SK-N-MC (cell line): ENCODE results near the gene PEX5.
"Not testable (repeated sequence)": the region's sequence is repeated elsewhere in the genome, so short reads cannot be mapped to it uniquely, and the experiment has no call there.

Source experiments
- DNase-seq: peaks from one replicate; pipeline ENCODE4 v3.0.0-alpha.2; 2011; ENCODE audit warnings: low read depth, low spot score
- H3K27ac ChIP-seq: fragments of 200-600 bp; sonication (generic); 2 replicates; pipeline ENCODE4 v1.5.1; 2016; ENCODE audit warnings: mixed run types
- H3K36me3 ChIP-seq: fragments of 200-600 bp; sonication (generic); 2 replicates; pipeline ENCODE4 v1.6.1; 2017; ENCODE audit warnings: antibody characterized with exemption, low read length, mixed read lengths; ENCODE audit not compliant: insufficient read depth
- H3K4me3 ChIP-seq: fragments of 200-600 bp; sonication (generic); 2 replicates; pipeline ENCODE4 v1.5.1; 2016
- H3K9ac ChIP-seq: fragments of 200-600 bp; sonication (generic); 2 replicates; pipeline ENCODE4 v1.8.0; 2017; ENCODE audit warnings: mixed run types, mixed read lengths; ENCODE audit not compliant: insufficient read length
- H3K9me3 ChIP-seq: fragments of 200-600 bp; sonication (generic); 2 replicates; pipeline ENCODE4 v1.6.1; 2017; ENCODE audit warnings: low read depth, mild to moderate bottlenecking, antibody characterized with exemption, low read length, moderate library complexity, mixed read lengths
- EZH2 ChIP-seq: fragments of 200-600 bp; sonication (generic); IDR thresholded peaks from one replicate; pipeline ENCODE4 v1.6.1; 2017; ENCODE audit warnings: antibody characterized with exemption
- FOXP2 ChIP-seq: optimal IDR thresholded peaks from 2 replicates; pipeline ENCODE3; 2011; ENCODE audit warnings: mild to moderate bottlenecking, moderate library complexity; ENCODE audit not compliant: insufficient read depth; ENCODE audit errors: extremely low read length, control extremely low read depth
- POLR2AphosphoS5 ChIP-seq: IDR thresholded peaks from 2 replicates; pipeline ENCODE4 v1.6.1; 2012; ENCODE audit warnings: mild to moderate bottlenecking, low read depth, low read length, borderline replicate concordance

Gene PEX5

GRCh38 chr12:7221486-7221885 is 32.0 kb downstream of the PEX5 start:
- H3K9me3 ChIP-seq, result no peaks in the 10 kb centered on the region
- no peak overlapping the region for H3K4me3 ChIP-seq
- DNase-seq, result no peak
- H3K27ac ChIP-seq, result no peak overlapping the region
- no peak for TF ChIP-seq FOXP2
- TF ChIP-seq POLR2AphosphoS5, result no peak
- no peak for TF ChIP-seq EZH2
- H3K36me3 ChIP-seq, result no peaks in the 10 kb centered on the region
- H3K9ac ChIP-seq, result no peak overlapping the region

DNA sequence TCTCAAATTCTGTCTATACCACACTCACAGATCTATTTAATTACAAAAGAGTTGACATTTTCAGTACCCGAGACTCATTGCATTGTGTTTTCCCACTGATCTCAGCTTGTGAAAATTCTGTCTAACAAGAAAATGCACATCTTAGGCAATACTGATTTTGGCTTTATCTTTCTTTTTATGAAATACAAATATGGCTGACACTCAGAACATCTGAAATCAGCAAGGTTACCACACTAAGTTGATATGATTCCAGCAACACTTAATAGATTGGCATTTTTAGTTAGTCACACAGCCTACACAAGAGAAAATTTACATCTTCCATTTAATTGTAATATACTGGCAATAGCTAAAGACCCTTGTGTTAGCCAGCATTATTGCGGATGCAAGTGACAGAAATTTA is 40.3 kb downstream of the PEX5 start:
- no peak for DNase-seq
- TF ChIP-seq FOXP2, result no peak
- no peak for TF ChIP-seq POLR2AphosphoS5
- TF ChIP-seq EZH2, result no peak
- Histone ChIP-seq H3K9ac (no peak overlapping the region), H3K27ac (no peak overlapping the region), H3K36me3 (no peaks in the 10 kb centered on the region), H3K9me3 (no peaks in the 10 kb centered on the region), H3K4me3 (no peak overlapping the region)

DNA sequence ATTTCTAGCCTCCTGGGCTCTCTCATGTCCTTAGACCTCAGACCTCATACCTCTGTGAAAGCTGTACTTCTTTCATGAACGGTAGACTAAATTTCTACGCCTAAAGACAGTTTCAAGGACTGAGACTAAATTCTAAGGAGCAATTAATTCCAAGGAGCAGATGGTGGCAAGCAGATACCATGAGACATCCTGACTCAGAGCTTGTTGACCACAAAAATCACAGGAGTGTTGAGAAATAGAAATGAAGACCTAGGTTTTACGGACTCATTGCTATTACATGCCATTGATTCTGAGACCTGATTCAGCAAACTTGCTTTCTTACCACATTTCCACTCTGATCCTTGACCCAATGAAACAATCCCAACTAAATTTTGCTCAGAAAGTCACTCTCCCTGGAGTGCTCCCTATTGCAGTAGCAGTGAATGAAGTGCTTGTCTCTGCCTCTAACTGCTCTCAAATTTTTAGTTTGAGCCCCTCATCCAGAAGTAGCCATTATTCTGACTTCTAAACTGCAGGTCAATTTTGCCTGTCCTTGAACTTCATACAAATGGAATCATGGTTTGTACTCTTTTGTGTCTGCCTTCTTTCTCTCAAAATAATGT is 52.0 kb downstream of the PEX5 start:
- DNase-seq, result no peak
- Histone ChIP-seq H3K27ac (no peak overlapping the region), H3K9me3 (no peaks in the 10 kb centered on the region), H3K4me3 (no peak overlapping the region), H3K9ac (no peak overlapping the region), H3K36me3 (no peaks in the 10 kb centered on the region)
- TF ChIP-seq FOXP2 (no peak), EZH2 (no peak), POLR2AphosphoS5 (no peak)

- TF ChIP-seq EZH2, result no peak
- TF ChIP-seq FOXP2, result no peak
- TF ChIP-seq POLR2AphosphoS5, result no peak
- no peaks in the 10 kb centered on the region for H3K36me3 ChIP-seq
- H3K4me3 ChIP-seq, result no peak overlapping the region
- no peak for DNase-seq
- H3K9ac ChIP-seq, result no peak overlapping the region
- no peaks in the 10 kb centered on the region for H3K9me3 ChIP-seq
- H3K27ac ChIP-seq, result no peak overlapping the region
Measured at GRCh38 chr12:7242176-7243101, 53.0 kb downstream of the PEX5 start.

DNA sequence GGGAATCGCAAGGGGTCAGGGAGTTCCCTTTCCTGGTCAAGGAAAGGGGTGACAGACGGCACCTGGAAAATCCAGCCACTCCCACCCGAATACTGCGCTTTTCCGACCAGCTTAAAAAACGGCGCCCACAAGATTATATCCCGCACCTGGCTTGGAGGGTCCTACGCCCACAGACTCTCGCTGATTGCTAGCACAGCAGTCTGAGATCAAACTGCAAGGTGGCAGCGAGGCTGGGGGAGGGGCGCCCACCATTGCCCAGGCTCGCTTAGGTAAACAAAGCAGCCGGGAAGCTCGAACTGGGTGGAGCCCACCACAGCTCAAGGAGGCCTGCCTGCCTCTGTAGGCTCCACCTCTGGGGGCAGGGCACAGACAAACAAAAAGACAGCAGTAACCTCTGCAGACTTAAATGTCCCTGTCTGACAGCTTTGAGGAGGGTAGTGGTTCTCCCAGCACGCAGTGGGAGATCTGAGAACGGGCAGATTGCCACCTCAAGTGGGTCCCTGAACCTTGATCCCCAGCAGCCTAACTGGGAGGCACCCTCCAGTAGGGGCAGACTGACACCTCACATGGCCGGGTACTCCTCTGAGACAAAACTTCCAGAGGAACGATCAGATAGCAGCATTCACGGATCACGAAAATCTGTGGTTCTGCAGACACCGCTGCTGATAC is 62.0 kb downstream of the PEX5 start:
- not testable (repeated sequence) for H3K4me3 ChIP-seq, H3K27ac ChIP-seq, DNase-seq, H3K9me3 ChIP-seq, H3K9ac ChIP-seq, H3K36me3 ChIP-seq

DNA sequence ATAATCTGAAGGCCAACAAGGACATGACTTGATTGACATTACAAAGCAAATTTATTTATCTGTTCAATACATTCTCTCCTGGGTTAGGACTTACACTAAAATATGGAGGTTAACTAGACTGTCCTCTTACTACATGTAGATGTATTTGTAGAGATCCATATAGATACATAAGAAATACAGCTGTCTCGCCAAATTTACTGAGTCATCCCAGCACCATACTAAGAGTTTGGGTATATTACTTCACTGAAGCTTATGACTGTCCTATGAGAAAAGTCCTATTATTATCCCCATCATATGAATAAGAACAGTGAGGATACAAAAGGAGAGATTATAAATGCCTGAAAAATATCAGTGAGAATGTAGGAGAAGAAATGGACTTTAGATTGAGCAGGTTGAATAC is 69.6 kb downstream of the PEX5 start:
- Histone ChIP-seq H3K9me3 (no peaks in the 10 kb centered on the region), H3K9ac (no peak overlapping the region), H3K27ac (no peak overlapping the region), H3K36me3 (no peaks in the 10 kb centered on the region), H3K4me3 (no peak overlapping the region)
- no peak for DNase-seq
- TF ChIP-seq EZH2, result no peak
- no peak for TF ChIP-seq POLR2AphosphoS5
- TF ChIP-seq FOXP2, result no peak
